GM18873 (cell line): ENCODE measurements around the gene CASP7.
"Not testable (repeated sequence)": the region's sequence is repeated elsewhere in the genome, so short reads cannot be mapped to it uniquely, and the experiment has no call there.

Experiments
- ATAC-seq: cut with Tn5 transposase; IDR thresholded peaks from one replicate; pipeline ENCODE4 v1.9.1; 2021; ENCODE audit warnings: mild to moderate bottlenecking, moderate library complexity, moderate number of reproducible peaks; ENCODE audit not compliant: unreplicated experiment, low FRiP score

CASP7 gene

GRCh38 chr10:113746217-113746957, 66.7 kb downstream of the CASP7 start:
- ATAC-seq = no peak

- ATAC-seq = no peak
Measured at GRCh38 chr10:113751181-113751732, 71.5 kb downstream of the CASP7 start, which contains the start of gene PLEKHS1. Gene PLEKHS1 (plus strand): TSS chr10:113751682. CDS start chr10:113755278, 3,596 bp downstream.

DNA sequence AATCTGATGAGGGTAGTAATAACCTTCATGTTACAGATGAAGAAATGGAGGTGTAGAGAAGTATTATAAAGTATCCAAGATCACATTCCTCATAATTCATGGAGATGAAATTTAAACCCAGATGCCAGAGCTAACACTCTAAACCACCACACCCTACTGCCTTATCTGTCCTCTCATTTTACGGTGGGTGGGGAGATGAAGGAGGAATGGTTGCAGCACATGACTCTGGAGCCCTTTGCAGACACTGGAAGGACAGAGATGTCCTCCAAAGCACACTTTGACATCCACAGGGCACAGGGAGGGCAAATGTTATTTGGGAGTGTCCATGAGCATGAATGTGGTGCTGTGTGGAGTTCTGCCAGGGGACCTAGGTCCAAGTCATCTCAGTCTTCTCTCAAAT, 72.8 kb downstream of the CASP7 start:
- ATAC-seq = no peak

DNA sequence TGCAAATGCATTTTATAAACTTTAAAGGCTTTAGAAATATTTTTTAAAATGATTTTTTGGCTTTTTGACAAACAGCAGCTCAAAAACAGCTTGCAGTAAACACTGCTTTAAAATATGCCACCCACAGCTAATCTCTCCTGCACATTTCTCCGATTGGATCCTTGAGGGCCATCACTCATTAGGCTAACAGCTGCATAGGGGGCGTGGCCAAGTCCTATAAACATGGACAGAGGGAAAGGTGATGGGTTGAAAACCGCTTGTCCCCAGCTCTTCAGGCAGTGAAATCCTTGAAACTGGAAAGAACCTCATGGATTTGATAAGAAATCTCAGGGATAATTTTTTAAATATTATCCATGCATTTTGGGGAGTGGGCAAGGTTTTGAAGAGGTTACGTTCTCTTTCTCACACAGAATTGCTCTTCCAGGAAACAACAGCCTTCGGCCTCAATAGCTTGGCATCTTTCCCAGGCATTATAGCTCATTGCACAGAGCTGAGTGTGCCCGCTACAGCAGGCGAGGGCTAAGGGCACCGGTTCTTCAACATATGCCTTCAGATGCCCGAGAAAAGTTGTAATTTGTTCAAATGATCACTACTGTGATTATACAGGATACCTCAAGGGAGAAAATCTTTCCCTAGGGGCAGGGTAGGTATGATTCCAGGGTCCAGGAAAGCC, 73.4 kb downstream of the CASP7 start:
- ATAC-seq = no peak

GRCh38 chr10:113754125-113754524, 74.4 kb downstream of the CASP7 start:
- ATAC-seq = no peak

DNA sequence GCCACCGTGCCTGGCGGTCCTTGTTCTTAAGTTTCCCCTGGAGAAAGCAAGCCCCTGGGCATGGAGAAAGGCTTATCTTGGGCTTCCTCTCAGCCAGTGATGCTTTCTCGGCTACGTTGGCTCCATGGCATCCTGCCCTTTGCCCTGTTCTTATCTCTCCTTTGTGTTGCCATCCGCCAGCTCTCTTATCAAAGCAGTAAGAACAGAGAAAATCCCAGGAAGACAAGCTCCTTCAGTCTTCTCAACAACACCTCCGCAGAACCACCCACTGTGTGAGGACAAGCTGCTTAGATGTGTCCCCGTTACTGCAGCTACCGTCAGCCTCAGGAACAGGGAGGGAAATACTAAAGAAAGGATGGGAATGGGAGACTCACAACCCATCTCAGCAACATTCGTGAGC, 75.1 kb downstream of the CASP7 start:
- ATAC-seq = no peak

- ATAC-seq = no peak
Measured at GRCh38 chr10:113756940-113757543, 77.3 kb downstream of the CASP7 start.

GRCh38 chr10:113762083-113762482, 82.4 kb downstream of the CASP7 start:
- ATAC-seq = no peak

- no peak for ATAC-seq
Measured at GRCh38 chr10:113764582-113764981, 84.9 kb downstream of the CASP7 start.

DNA sequence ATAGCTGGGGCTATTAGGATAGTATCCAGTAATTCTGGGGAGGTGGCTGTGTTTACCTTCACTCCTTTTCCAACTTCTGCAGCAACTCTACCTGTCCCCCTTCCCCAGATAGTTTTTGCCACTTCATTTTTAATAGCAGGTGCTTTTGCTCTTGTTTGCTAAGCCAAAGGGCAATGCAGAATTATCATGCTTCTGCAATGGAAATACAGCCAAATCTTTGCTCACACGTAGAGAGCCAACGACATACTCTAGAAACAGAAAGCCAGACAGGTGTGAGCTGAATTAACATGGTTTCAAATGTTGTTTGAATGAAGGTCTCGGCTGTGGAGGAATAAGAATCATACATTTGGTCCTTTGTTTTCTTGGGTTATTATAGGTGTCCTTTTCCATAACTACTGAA, 86.2 kb downstream of the CASP7 start:
- ATAC-seq = no peak

DNA sequence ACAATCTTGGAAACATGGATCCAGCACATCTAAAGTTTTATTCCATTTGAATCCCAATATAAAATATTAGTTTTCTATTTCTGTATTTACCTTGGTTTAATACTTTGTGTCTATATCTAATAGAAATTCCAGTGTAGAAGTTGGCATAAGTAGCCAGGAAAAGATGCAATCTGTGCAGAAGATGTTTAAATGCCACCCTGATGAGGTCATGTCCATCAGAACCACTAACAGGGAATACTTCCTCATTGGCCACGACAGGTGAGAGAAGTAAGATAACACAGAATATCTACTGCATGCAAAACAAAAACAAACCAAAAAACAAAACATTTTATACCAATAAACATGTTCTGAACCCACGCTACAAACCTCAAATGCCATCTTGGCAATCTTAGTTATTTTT, 87.5 kb downstream of the CASP7 start:
- ATAC-seq = no peak

GRCh38 chr10:113770346-113770745, 90.6 kb downstream of the CASP7 start:
- no peak for ATAC-seq

DNA sequence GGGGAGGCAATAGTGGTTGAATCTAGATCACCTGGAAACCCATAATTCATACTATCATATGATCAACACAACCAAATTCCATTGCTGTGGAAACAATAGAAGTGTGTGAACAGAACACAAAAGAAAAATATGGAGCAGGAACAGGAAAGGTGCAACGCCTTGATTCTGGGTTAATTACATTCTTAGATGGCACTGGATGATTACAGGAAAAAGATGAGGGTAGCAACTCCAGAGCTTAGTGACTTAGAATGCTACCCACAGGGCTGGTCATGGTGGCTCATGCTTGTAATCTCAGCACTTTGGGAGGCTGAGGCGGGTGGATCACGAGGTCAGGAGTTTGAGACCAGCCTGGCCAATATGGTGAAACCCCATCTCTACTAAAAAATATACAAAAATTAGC, 91.4 kb downstream of the CASP7 start:
- not testable (repeated sequence) for ATAC-seq

DNA sequence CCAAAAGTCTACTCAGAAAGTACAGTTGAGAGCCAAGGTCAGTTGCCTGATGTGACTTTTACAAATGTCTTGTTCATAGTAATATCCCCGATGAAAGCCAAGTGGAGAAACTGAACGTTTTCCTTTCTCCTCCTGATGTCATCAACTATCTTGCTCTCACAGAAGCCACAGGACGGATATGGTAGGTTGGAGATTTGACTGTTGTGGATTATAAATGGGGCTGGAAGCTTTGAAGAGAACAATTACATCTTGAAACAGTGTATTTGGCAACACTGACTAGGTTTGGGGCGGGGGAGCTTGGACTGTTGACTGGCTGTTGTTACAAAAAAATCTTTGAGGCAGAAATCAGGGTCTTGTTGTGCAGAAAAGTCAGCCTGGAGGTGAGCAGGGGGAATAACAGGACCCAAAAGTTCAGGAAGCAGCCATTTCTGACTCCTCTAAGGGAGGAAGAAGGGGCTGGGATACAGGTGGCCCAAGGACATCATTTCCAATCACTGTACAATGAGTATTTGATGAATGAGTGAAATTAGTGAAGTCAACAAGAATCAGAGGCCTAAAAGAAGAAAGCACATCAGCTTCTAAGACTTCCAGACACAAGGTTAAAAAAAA, 96.1 kb downstream of the CASP7 start:
- no peak for ATAC-seq

DNA sequence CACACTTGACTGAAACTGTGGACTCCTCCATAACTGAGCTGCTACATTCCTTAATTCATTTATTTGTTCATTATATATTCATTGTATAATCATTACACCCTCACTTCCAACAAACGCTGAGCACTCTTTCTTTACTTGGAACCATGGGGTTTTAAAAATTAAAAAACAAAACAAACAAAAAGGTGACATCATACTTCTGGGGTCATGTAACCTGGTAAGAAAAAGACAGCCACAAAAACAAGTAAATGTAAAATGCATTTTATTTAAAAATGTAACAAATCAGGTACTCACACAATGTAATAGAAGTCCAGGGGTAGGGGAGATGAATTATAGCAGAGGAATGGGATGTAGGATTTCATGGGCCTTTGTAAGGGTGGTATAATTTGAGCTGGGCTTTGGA, 96.8 kb downstream of the CASP7 start:
- ATAC-seq = no peak
